BLaER1 treated with 17β-estradiol and CSF1 and Interleukin-3, amounts not matched to agents 10 nM and 100 nM (cell line): ENCODE data around the gene RB1.
A peak's percentile ranks its signal among the peaks of the same experiment; 100 is the strongest.

Experiments used
- H3K27ac ChIP-seq, 11 experiments: shearing (Covaris generic); formaldehyde crosslinking; 2 replicates each; pipeline ENCODE4 v1.8.1; 2022
- H3K27me3 ChIP-seq, 11 experiments: shearing (Covaris generic); formaldehyde crosslinking; 2 replicates each; pipeline ENCODE4 v1.8.1; 2022
- H3K36me3 ChIP-seq, 11 experiments: shearing (Covaris generic); formaldehyde crosslinking; 2 replicates each; pipeline ENCODE4 v1.8.1; 2022
- H3K4me1 ChIP-seq, 10 experiments: shearing (Covaris generic); formaldehyde crosslinking; 2 replicates each; pipeline ENCODE4 v1.8.1; 2022
- H3K4me2 ChIP-seq, 11 experiments: shearing (Covaris generic); formaldehyde crosslinking; 2 replicates each; pipeline ENCODE4 v1.8.1; 2022
- H3K4me3 ChIP-seq, 10 experiments: shearing (Covaris generic); formaldehyde crosslinking; 2 replicates each; pipeline ENCODE4 v1.8.1; 2022
- H3K9ac ChIP-seq, 11 experiments: shearing (Covaris generic); formaldehyde crosslinking; 2 replicates each; pipeline ENCODE4 v1.8.1; 2022
- H3K9me3 ChIP-seq, 11 experiments: shearing (Covaris generic); formaldehyde crosslinking; replicated peaks in 1 of 11; 2 replicates each; pipeline ENCODE4 v1.8.1; 2022
- H4K20me1 ChIP-seq, 11 experiments: shearing (Covaris generic); formaldehyde crosslinking; 2 replicates each; pipeline ENCODE4 v1.8.1; 2022
- Cebpa-rat ChIP-seq, 11 experiments: shearing (Covaris generic); IDR thresholded peaks; 2 replicates each; pipeline ENCODE4 v1.8.1; 2022

Gene RB1

DNA sequence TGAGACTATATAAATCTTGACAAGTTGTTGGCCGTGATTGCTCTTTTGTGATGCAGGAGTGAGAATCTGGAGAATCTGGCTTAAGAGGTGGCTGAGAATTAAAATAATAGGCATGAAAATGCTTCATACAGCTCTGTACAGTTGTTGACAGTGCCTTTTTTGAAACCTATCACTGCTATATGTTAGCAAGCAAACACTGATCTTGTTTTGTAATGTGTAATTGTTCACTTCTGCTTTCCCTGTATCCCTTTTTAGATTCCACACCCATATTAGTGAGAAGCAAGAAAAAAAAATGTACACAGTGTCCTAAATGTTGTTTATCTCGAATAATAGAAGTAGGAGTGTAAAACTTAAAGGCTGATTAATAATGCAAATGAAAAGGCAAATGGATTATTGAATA, 39.5 kb upstream of the RB1 start:
- no peaks in the 10 kb centered on the region for H3K27me3 ChIP-seq
- peak overlapping the region; percentile 79 to 93 (median 83) for H3K4me2 ChIP-seq
- H3K36me3 ChIP-seq, result peaks cover 52 to 83% (median 63%) of the 10 kb centered on the region in 11 experiments
- TF ChIP-seq Cebpa-rat (IDR thresholded peaks at IDR 0.05), result no peak
- H4K20me1 ChIP-seq, result peaks cover 0 to 99% (median 0%) of the 10 kb centered on the region in 11 experiments; a peak in 4 of 22 replicates
- H3K9ac ChIP-seq, result peak overlapping the region; percentile 10 to 87 (median 79); a peak in 19 of 22 replicates
- peaks cover 0 to 3% (median 0%) of the 10 kb centered on the region in 11 experiments; a peak in 4 of 22 replicates for H3K9me3 ChIP-seq
- H3K4me1 ChIP-seq, result peaks cover 41 to 64% (median 49%) of the 10 kb centered on the region in 10 experiments
- H3K27ac ChIP-seq, result peak overlapping the region; percentile 74 to 98 (median 94)
- H3K4me3 ChIP-seq, result peak overlapping the region in 5 of 10 experiments; percentile 6 to 38 (median 23); a peak in 6 of 20 replicates

- peaks cover 0 to 3% (median 0%) of the 10 kb centered on the region in 11 experiments; a peak in 3 of 22 replicates for H3K9me3 ChIP-seq
- TF ChIP-seq Cebpa-rat (IDR thresholded peaks at IDR 0.05), result peak in 8 of 11 experiments; percentile 54 to 88 (median 78); a peak in 15 of 22 replicates
- peaks cover 0 to 96% (median 0%) of the 10 kb centered on the region in 11 experiments; a peak in 3 of 22 replicates for H4K20me1 ChIP-seq
- H3K9ac ChIP-seq, result peak overlapping the region; percentile 69 to 87 (median 79); a peak in 21 of 22 replicates
- peak overlapping the region; percentile 79 to 93 (median 83) for H3K4me2 ChIP-seq
- peak overlapping the region; percentile 74 to 98 (median 94); a peak in 21 of 22 replicates for H3K27ac ChIP-seq
- peaks cover 41 to 64% (median 49%) of the 10 kb centered on the region in 10 experiments for H3K4me1 ChIP-seq
- H3K36me3 ChIP-seq, result peaks cover 45 to 82% (median 61%) of the 10 kb centered on the region in 11 experiments
- H3K4me3 ChIP-seq, result peak overlapping the region; percentile 4 to 48 (median 34); a peak in 12 of 20 replicates
- H3K27me3 ChIP-seq, result no peaks in the 10 kb centered on the region
Observed at GRCh38 chr13:48265217-48265815, 38.2 kb upstream of the RB1 start.

- Histone ChIP-seq H3K9ac (peak overlapping the region in 9 of 11 experiments; percentile 73 to 87 (median 80); a peak in 16 of 22 replicates), H3K4me3 (0 out of 20 replicates have a peak overlapping the region, but pooled peaks of 2 of the 10 experiments have one; percentile 1 to 36), H3K9me3 (peaks cover 0 to 3% (median 0%) of the 10 kb centered on the region in 11 experiments; a peak in 3 of 22 replicates), H3K27ac (peak overlapping the region; percentile 74 to 98 (median 94); a peak in 20 of 22 replicates), H4K20me1 (peaks cover 0 to 88% (median 0%) of the 10 kb centered on the region in 11 experiments; a peak in 3 of 22 replicates), H3K4me1 (peaks cover 41 to 60% (median 49%) of the 10 kb centered on the region in 10 experiments), H3K4me2 (peak overlapping the region; percentile 79 to 93 (median 83); a peak in 21 of 22 replicates), H3K27me3 (no peaks in the 10 kb centered on the region), H3K36me3 (peaks cover 36 to 82% (median 58%) of the 10 kb centered on the region in 11 experiments)
- TF ChIP-seq Cebpa-rat (IDR thresholded peaks at IDR 0.05), result no peak
Observed at GRCh38 chr13:48266150-48266549, 37.4 kb upstream of the RB1 start.

DNA sequence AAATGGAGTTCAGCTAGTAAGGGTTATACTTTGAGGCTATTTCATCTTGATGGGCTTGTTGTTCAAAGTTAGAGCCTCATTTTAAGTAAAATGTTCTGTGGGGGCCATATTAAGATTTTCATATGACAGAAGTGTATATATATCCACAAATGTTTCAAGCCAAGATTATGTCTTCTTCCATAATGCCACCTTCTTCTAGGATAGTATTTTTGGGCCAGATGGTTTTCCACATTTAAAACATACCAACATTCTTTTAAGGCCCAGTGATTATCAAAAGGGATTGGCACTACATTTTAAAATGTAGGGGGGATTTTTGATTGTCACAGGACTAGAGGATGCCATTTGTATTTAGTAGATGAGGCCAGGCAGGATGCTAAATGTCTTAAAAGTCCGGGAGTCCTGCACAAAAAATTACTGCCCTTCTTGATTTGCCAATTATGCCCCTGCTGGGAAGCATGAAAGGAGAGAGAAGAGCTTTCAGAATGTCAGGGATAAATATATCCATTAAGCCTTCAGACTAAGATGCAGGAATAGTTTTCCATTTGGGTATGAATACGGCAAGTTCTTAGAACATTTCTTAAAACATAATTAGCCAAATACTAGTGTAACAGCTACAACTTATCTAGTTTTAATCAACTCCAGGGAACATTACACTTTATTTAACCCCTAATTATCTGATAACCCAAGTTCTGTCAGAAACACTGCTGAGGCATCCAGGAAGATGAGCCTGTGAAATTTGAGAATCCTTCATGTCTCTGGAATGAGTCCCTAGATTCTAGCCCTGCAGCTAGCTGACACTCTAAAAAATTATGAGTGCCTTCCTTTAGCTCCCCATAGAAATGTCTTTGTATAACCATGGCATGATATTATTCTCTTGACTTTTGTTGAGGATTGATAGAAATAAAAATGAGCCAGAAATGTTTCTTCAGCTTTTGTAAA, 36.6 kb upstream of the RB1 start:
- H3K36me3 ChIP-seq, result peaks cover 29 to 80% (median 50%) of the 10 kb centered on the region in 11 experiments
- H3K9ac ChIP-seq, result peak overlapping the region in 2 of 11 experiments; percentile 81 to 83; a peak in 1 of 22 replicates
- H3K4me2 ChIP-seq, result peak overlapping the region in 10 of 11 experiments; percentile 79 to 93 (median 82); a peak in 16 of 22 replicates
- H3K4me3 ChIP-seq, result no peak overlapping the region
- no peaks in the 10 kb centered on the region for H3K27me3 ChIP-seq
- peaks cover 0 to 80% (median 0%) of the 10 kb centered on the region in 11 experiments; a peak in 2 of 22 replicates for H4K20me1 ChIP-seq
- peak overlapping the region in 10 of 11 experiments; percentile 80 to 98 (median 95); a peak in 19 of 22 replicates for H3K27ac ChIP-seq
- peaks cover 41 to 54% (median 49%) of the 10 kb centered on the region in 10 experiments for H3K4me1 ChIP-seq
- TF ChIP-seq Cebpa-rat (IDR thresholded peaks at IDR 0.05), result no peak
- peaks cover 0 to 3% (median 0%) of the 10 kb centered on the region in 11 experiments; a peak in 3 of 22 replicates for H3K9me3 ChIP-seq

DNA sequence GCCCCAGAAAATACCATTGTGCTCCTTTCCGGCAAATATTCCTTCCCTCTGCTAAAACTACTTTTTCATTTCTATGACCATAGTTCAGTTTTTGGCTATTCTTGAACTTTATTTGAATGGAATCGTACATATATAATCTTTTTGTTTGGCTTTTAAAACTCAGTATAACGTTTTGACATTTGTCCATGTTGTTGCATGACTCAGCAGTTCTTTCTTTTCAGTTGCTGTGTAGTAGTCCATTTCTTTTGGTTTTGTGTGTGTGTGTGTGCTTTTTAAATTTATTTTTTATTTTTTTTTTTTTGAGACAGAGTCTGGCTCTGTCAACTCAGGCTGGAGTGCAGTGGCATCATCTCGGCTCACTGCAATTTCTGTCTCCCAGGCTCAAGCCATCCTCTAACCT, 35.5 kb upstream of the RB1 start:
- H3K4me2 ChIP-seq, result no peak overlapping the region
- no peaks in the 10 kb centered on the region for H3K27me3 ChIP-seq

GRCh38 chr13:48273346-48273745, 30.2 kb upstream of the RB1 start:
- H3K4me1 ChIP-seq, result peaks cover 0 to 26% (median 3%) of the 10 kb centered on the region in 10 experiments; a peak in 8 of 20 replicates
- TF ChIP-seq Cebpa-rat (IDR thresholded peaks at IDR 0.05), result no peak
- H3K9ac ChIP-seq, result no peak overlapping the region
- H3K9me3 ChIP-seq, result 0 out of 22 replicates have a peak, but pooled peaks cover 0 to 3% (median 0%) of the 10 kb centered on the region in 11 experiments
- H4K20me1 ChIP-seq, result peaks cover 0 to 16% (median 0%) of the 10 kb centered on the region in 11 experiments; a peak in 2 of 22 replicates
- no peak overlapping the region for H3K27ac ChIP-seq
- no peak overlapping the region for H3K4me2 ChIP-seq
- no peaks in the 10 kb centered on the region for H3K27me3 ChIP-seq
- H3K36me3 ChIP-seq, result peaks cover 12 to 55% (median 25%) of the 10 kb centered on the region in 11 experiments; a peak in 20 of 22 replicates
- no peak overlapping the region for H3K4me3 ChIP-seq

More for the DNA sequence above, 35.5 kb upstream of the RB1 start:
- TF ChIP-seq Cebpa-rat (IDR thresholded peaks at IDR 0.05), result no peak
- H3K36me3 ChIP-seq, result peaks cover 18 to 80% (median 41%) of the 10 kb centered on the region in 11 experiments
- H3K4me1 ChIP-seq, result peaks cover 35 to 43% (median 40%) of the 10 kb centered on the region in 10 experiments
- no peak overlapping the region for H3K4me3 ChIP-seq
- peaks cover 0 to 69% (median 0%) of the 10 kb centered on the region in 11 experiments; a peak in 2 of 22 replicates for H4K20me1 ChIP-seq
- H3K27ac ChIP-seq, result peak overlapping the region in 3 of 11 experiments; percentile 94 to 97 (median 97); a peak in 2 of 22 replicates
- H3K9me3 ChIP-seq, result peaks cover 0 to 3% (median 0%) of the 10 kb centered on the region in 11 experiments; a peak in 2 of 22 replicates
- no peak overlapping the region for H3K9ac ChIP-seq

DNA sequence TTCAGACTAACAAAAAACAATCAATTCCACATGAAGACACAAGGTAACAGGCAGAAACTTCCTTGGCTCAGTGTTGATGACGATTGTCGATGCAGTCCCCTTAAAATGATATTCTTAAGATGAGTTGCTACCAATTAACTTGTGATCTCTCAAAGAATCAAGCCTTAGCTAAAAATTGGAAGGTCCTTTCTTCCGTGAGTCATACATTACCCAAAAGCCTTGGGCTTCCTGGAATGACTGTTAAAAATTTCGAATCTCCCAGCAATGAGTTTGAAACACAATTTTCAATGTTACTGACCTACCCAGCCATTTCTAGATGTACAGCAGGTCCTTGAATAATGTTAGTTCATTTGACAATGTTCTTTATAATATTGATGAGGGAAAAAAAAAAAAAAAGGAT, 28.0 kb upstream of the RB1 start:
- H3K27ac ChIP-seq, result 0 out of 22 replicates have a peak overlapping the region, but pooled peaks of 1 of the 11 experiments have one; percentile 4
- H3K9me3 ChIP-seq, result no peaks in the 10 kb centered on the region
- peak overlapping the region in 3 of 11 experiments; percentile 2 to 48 (median 15); a peak in 3 of 22 replicates for H3K4me2 ChIP-seq
- H3K9ac ChIP-seq, result no peak overlapping the region
- H4K20me1 ChIP-seq, result no peaks in the 10 kb centered on the region
- H3K4me3 ChIP-seq, result no peak overlapping the region
- TF ChIP-seq Cebpa-rat (IDR thresholded peaks at IDR 0.05), result no peak
- H3K27me3 ChIP-seq, result no peaks in the 10 kb centered on the region
- peaks cover 0 to 26% (median 3%) of the 10 kb centered on the region in 10 experiments; a peak in 8 of 20 replicates for H3K4me1 ChIP-seq
- peaks cover 0 to 35% (median 8%) of the 10 kb centered on the region in 11 experiments; a peak in 11 of 22 replicates for H3K36me3 ChIP-seq

DNA sequence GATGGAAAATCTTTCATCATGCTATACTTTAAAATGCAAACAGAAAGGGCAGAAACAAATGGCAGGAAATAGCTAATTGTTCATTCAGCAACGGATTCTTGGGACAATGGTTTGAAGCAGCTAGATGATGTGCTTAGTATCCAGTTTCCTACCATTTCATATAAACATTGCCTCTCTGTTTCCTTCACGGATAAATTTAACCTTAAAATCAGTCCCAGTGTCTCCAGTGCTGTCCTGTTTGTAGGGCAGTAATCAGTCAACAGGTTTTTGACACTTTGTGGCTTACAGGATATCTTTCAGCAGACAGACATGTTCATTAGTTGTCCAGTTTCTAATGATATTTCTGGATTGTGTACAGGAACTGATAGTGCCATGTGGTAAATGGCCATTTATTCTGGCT, 24.7 kb upstream of the RB1 start:
- no peak overlapping the region for H3K9ac ChIP-seq
- no peaks in the 10 kb centered on the region for H3K27me3 ChIP-seq
- no peaks in the 10 kb centered on the region for H4K20me1 ChIP-seq
- peaks cover 0 to 25% (median 3%) of the 10 kb centered on the region in 10 experiments; a peak in 8 of 20 replicates for H3K4me1 ChIP-seq
- H3K27ac ChIP-seq, result no peak overlapping the region
- H3K36me3 ChIP-seq, result peaks cover 0 to 5% (median 3%) of the 10 kb centered on the region in 11 experiments; a peak in 7 of 22 replicates
- TF ChIP-seq Cebpa-rat (IDR thresholded peaks at IDR 0.05), result no peak
- no peak overlapping the region for H3K4me2 ChIP-seq
- no peaks in the 10 kb centered on the region; a peak in 1 of 22 replicates for H3K9me3 ChIP-seq
- H3K4me3 ChIP-seq, result no peak overlapping the region
